CD4-positive, alpha-beta T cell (primary cell): Measurements from ENCODE around the gene PDE7B. TPM values are rescaled to one million over a fixed set of nuclear protein-coding genes. Genes with fewer than 3 reads are reported as not detected.
A peak's percentile ranks its signal among the peaks of the same experiment; 100 is the strongest.

Experiments used
- ATAC-seq: fragments of 200-7000 bp; cut with Tn5 transposase; one replicate; pipeline ENCODE4 v1.10.0; 2022; ENCODE audit warnings: mild to moderate bottlenecking; ENCODE audit not compliant: poor library complexity
- CTCF ChIA-PET: fragments of 350-600 bp; sonication (Branson Sonifier 250); formaldehyde crosslinking; loops from one replicate; lab custom pipeline; 2021; ENCODE audit warnings: antibody characterized with exemption, inconsistent platforms; lab: Charles Lee
- POLR2A ChIA-PET: fragments of 350-600 bp; sonication (Branson Sonifier 250); formaldehyde crosslinking; loops from one replicate; lab custom pipeline; 2021; ENCODE audit warnings: antibody characterized with exemption, inconsistent platforms; lab: Charles Lee
- DNase-seq, 14 experiments: peaks; one replicate each; pipeline ENCODE4 v3.0.0-alpha.2; 2013 to 2020; ENCODE audit warnings: mixed read lengths in 2 of 14
- H3K27ac ChIP-seq, 2 donors: one replicate each; pipeline versions ENCODE4 v1.5.1 to v1.7.0; 2013; ENCODE audit warnings: low read length in 2 of 2, low read depth in 1 of 2, mild to moderate bottlenecking in 1 of 2
- H3K27me3 ChIP-seq, 2 experiments: 1 replicate in 1 of 2; 2 replicates in 1 of 2; pipeline versions ENCODE4 v1.6.1 to v1.7.0; 2013; ENCODE audit warnings: low read length in 2 of 2, control low read depth in 1 of 2, mild to moderate bottlenecking in 1 of 2, moderate library complexity in 1 of 2; ENCODE audit not compliant: insufficient read depth in 2 of 2, control insufficient read depth in 1 of 2
- H3K36me3 ChIP-seq: one replicate; pipeline ENCODE4 v1.6.1; 2013; ENCODE audit warnings: low read length, control low read depth; ENCODE audit not compliant: insufficient read depth
- H3K4me1 ChIP-seq: one replicate; pipeline ENCODE4 v1.6.1; 2013; ENCODE audit warnings: low read length, control low read depth; ENCODE audit not compliant: insufficient read depth
- H3K4me3 ChIP-seq: one replicate; pipeline ENCODE4 v1.5.1; 2013; ENCODE audit warnings: mild to moderate bottlenecking, low read length, moderate library complexity
- H3K9me3 ChIP-seq, 2 experiments: 1 replicate in 1 of 2; 2 replicates in 1 of 2; pipeline versions ENCODE4 v1.6.1 to v1.7.0; 2013; ENCODE audit warnings: low read length in 2 of 2, mild to moderate bottlenecking in 2 of 2, control low read depth in 1 of 2, moderate library complexity in 1 of 2; ENCODE audit not compliant: control insufficient read depth in 1 of 2, insufficient read depth in 1 of 2
- H3K27ac Mint-ChIP-seq: one replicate; pipeline ENCODE4 v1.8.0; 2020; ENCODE audit warnings: mixed read lengths
- H3K27me3 Mint-ChIP-seq: one replicate; pipeline ENCODE4 v1.8.0; 2021; ENCODE audit warnings: mixed read lengths
- H3K36me3 Mint-ChIP-seq: one replicate; pipeline ENCODE4 v1.8.0; 2021; ENCODE audit warnings: low read depth, mixed read lengths
- H3K4me1 Mint-ChIP-seq: one replicate; pipeline ENCODE4 v1.8.0; 2021; ENCODE audit warnings: low read depth, mixed read lengths
- H3K4me3 Mint-ChIP-seq: one replicate; pipeline ENCODE4 v1.8.0; 2020; ENCODE audit warnings: mild to moderate bottlenecking, mixed read lengths
- H3K9me3 Mint-ChIP-seq: one replicate; pipeline ENCODE4 v1.8.0; 2020; ENCODE audit warnings: mixed read lengths
- intact Hi-C, 2 experiments: fragments of 100-400 bp; cut with DNase I in 1 of 2; cut with micrococcal nuclease in 1 of 2; formaldehyde crosslinking; loops; one replicate each; pipeline versions ENCODE4 v1.15.1 to v1.9.0; 2023 to 2025; cut with DNase I, micrococcal nuclease
- total RNA-seq, 174 experiments: library from RNA in 2 of 174; stranded (reverse) in 2 of 174; gene quantifications; one replicate each; pipeline ENCODE4 v1.2.3 and lab custom pipeline; 2021 to 2026
- TF ChIP-seq, protein P1 (sequence below): fragments of 200-600 bp; IDR thresholded peaks from one replicate; pipeline ENCODE4 v1.8.0; 2022; ENCODE audit warnings: antibody characterized with exemption, mild to moderate bottlenecking

PDE7B gene
- total RNA-seq, 2 experiments from 2014 or later = 0.25 to 0.34 TPM

DNA sequence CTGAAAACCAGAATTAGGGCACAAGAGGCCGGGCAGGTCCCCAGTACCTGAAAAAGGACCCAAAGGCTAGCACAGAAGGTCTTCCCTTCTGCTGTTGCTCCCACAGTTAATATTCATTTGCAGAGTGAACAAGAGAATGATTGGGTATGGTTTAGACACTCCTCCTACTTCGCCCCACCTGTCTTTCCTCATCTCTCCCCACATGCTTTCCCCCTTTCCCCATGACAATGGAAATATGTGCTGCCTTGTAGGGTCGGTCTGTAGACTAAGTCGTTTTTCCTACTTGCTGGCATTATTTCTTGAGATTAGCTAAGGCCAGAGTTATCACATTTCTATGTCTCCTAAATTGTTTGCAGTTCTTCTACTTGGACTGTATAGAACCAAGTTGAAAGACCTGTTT lies 181.9 kb downstream of the PDE7B start:
- no peak overlapping the region for H3K4me3 ChIP-seq
- ChIA-PET CTCF (interaction anchor here (1.8 kb wide), 1 partner anchor 193 kb away, joined by 6 read pairs; no protein-coding TSS in a partner anchor), POLR2A (no interaction called here)
- Mint-ChIP-seq H3K27ac (no peak overlapping the region), H3K4me1 (peaks cover 6% of the 10 kb centered on the region), H3K36me3 (no peaks in the 10 kb centered on the region), H3K27me3 (no peaks in the 10 kb centered on the region), H3K9me3 (no peaks in the 10 kb centered on the region), H3K4me3 (no peak overlapping the region)
- TF ChIP-seq, protein P1, sequence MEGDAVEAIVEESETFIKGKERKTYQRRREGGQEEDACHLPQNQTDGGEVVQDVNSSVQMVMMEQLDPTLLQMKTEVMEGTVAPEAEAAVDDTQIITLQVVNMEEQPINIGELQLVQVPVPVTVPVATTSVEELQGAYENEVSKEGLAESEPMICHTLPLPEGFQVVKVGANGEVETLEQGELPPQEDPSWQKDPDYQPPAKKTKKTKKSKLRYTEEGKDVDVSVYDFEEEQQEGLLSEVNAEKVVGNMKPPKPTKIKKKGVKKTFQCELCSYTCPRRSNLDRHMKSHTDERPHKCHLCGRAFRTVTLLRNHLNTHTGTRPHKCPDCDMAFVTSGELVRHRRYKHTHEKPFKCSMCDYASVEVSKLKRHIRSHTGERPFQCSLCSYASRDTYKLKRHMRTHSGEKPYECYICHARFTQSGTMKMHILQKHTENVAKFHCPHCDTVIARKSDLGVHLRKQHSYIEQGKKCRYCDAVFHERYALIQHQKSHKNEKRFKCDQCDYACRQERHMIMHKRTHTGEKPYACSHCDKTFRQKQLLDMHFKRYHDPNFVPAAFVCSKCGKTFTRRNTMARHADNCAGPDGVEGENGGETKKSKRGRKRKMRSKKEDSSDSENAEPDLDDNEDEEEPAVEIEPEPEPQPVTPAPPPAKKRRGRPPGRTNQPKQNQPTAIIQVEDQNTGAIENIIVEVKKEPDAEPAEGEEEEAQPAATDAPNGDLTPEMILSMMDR = no peak
- no peaks in the 10 kb centered on the region for H3K4me1 ChIP-seq
- DNase-seq (no peak), ATAC-seq (no peak)
- H3K9me3 ChIP-seq = no peaks in the 10 kb centered on the region
- intact Hi-C loops = loop anchor here in 1 of 2 experiments (5.0 kb wide), 1 partner anchor 194 kb away; no protein-coding TSS in a partner anchor
- H3K27me3 ChIP-seq = no peaks in the 10 kb centered on the region
- H3K36me3 ChIP-seq = no peaks in the 10 kb centered on the region
- no peak overlapping the region for H3K27ac ChIP-seq

DNA sequence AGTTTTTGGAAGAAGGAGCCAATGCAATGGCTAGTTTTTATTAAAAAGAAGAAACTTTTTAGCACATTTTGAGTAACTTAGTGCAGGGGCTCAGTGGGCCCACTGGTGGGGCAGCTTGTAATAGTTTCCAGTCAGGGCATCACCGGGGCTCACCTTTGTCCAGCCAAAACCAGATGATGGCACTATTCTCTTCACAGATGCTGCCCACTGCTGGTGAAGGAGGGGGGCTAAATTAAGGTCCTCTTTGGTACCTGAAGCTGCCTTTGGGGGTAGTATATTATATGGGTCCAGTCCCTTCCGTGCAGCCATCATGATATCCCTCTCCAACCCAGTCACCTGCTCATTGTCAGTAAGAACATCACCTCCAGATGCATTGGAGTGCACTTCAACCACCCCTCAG lies 182.9 kb downstream of the PDE7B start:
- no peak for ATAC-seq
- H3K36me3 Mint-ChIP-seq = no peaks in the 10 kb centered on the region
- intact Hi-C loops = loop anchor here in 1 of 2 experiments (5.0 kb wide), 1 partner anchor 193 kb away; no protein-coding TSS in a partner anchor
- H3K27me3 Mint-ChIP-seq = no peaks in the 10 kb centered on the region
- no peak for DNase-seq
- H3K4me3 Mint-ChIP-seq = no peak overlapping the region
- Histone ChIP-seq H3K4me1 (no peaks in the 10 kb centered on the region), H3K27me3 (no peaks in the 10 kb centered on the region), H3K4me3 (no peak overlapping the region), H3K9me3 (no peaks in the 10 kb centered on the region), H3K36me3 (no peaks in the 10 kb centered on the region), H3K27ac (no peak overlapping the region)
- no peaks in the 10 kb centered on the region for H3K9me3 Mint-ChIP-seq
- TF ChIP-seq, protein P1 = no peak
- no peak overlapping the region for H3K27ac Mint-ChIP-seq
- H3K4me1 Mint-ChIP-seq = peaks cover 6% of the 10 kb centered on the region
- ChIA-PET CTCF (no interaction called here), POLR2A (no interaction called here)

DNA sequence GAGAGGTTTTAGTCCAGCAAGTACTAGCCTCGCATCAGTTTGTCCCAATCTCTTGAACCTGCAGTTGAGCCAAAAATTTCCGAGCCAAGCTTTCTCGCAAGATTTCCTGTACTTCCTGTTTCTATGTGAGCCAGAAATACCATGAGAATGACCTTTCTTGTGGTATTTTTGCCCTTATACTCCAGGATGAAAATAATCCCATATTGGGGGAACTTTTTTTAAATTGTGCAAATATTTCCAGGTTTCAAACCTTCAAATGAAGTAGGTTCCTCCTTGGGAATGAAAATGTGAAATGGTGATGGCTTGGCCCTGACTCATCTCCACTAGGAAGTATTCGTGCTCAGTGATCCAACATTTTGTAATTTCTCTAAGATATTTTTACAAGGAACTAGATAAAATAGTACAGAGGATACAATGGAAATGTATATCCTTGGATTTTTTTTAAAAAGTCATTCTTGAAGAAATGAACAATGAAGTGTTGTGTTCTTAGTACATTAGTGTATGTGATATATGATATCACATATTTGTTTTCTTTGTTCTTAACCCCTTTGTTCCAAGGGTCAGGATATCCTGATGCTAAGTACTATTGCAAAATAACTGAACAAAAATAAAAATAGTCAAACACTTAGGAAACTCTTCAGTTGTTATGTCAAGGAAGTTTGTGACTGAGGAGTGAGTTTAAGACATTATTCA lies 184.0 kb downstream of the PDE7B start:
- Mint-ChIP-seq H3K27me3 (no peaks in the 10 kb centered on the region), H3K36me3 (no peaks in the 10 kb centered on the region), H3K27ac (no peak overlapping the region), H3K4me1 (peaks cover 6% of the 10 kb centered on the region), H3K9me3 (no peaks in the 10 kb centered on the region), H3K4me3 (no peak overlapping the region)
- TF ChIP-seq, protein P1 = no peak
- POLR2A ChIA-PET = no interaction called here
- CTCF ChIA-PET = no interaction called here
- Histone ChIP-seq H3K4me3 (no peak overlapping the region), H3K27me3 (no peaks in the 10 kb centered on the region), H3K4me1 (no peaks in the 10 kb centered on the region), H3K27ac (no peak overlapping the region), H3K9me3 (no peaks in the 10 kb centered on the region), H3K36me3 (no peaks in the 10 kb centered on the region)
- intact Hi-C loops = no loop called here
- peak in 1 of 14 experiments; percentile 11 for DNase-seq
- ATAC-seq = no peak
